Measurements from ENCODE around the gene UBE2E3. TPM values are rescaled to one million over a fixed set of nuclear protein-coding genes. Genes with fewer than 3 reads are reported as not detected.

UBE2E3 gene
- total and polyA plus RNA-seq, 2 experiments from 2014 or later = 151 to 211 TPM

DNA sequence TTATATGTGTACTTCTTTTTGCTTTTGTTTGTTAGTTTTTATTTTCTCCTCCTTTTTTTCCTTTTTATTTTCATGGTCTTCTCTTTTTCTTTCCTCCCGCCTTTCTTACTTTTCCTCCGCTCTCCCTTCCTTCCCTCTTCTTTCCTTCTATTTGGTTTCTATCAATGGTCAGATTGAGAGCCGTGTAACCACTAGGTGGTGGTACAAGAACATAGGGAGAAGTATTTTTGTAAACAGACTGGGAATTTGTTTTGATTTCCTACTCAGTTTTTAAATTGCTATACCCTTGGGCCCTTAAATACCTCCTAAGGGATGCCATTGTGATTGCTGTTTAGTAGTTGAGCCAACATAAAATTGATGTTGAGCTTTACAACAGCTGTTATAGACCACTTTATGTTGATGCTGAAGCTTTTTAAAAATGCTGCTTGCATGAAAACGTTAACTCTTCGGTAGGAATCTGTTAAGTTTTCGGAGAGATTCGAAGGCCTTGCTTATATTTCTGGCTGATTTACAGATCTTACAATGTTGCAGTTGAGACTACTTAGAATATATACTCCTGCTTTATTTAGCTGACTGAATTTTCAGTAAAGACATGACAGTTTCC is 124.2 kb downstream of the UBE2E3 start:
- Histone ChIP-seq H3K36me3 (replicated peaks; ENCODE audit: insufficient read depth, low read depth) (no peaks in the 10 kb centered on the region), H3K4me3 (no peak overlapping the region), H4K20me1 (ENCODE audit: insufficient read depth, poor library complexity, severe bottlenecking) (no peaks in the 10 kb centered on the region), H3K27me3 (no peaks in the 10 kb centered on the region), H3K9me2 (replicated peaks; ENCODE audit: insufficient read depth) (no peaks in the 10 kb centered on the region), H3K9me3 (ENCODE audit: low read depth) (no peaks in the 10 kb centered on the region), H3K4me2 (no peak overlapping the region), H3K79me2 (no peaks in the 10 kb centered on the region), H2AFZ (no peak overlapping the region), H3K27ac (no peak overlapping the region), H3K4me1 (ENCODE audit: insufficient read depth) (no peaks in the 10 kb centered on the region)
- no peak for TF ChIP-seq EZH2 (IDR thresholded peaks at IDR 0.05; ENCODE audit: borderline replicate concordance)
- no peak for TF ChIP-seq EZH2phosphoT487 (IDR thresholded peaks at IDR 0.05; ENCODE audit: low read depth, severe bottlenecking, unreplicated experiment)
- TF ChIP-seq, protein P1, sequence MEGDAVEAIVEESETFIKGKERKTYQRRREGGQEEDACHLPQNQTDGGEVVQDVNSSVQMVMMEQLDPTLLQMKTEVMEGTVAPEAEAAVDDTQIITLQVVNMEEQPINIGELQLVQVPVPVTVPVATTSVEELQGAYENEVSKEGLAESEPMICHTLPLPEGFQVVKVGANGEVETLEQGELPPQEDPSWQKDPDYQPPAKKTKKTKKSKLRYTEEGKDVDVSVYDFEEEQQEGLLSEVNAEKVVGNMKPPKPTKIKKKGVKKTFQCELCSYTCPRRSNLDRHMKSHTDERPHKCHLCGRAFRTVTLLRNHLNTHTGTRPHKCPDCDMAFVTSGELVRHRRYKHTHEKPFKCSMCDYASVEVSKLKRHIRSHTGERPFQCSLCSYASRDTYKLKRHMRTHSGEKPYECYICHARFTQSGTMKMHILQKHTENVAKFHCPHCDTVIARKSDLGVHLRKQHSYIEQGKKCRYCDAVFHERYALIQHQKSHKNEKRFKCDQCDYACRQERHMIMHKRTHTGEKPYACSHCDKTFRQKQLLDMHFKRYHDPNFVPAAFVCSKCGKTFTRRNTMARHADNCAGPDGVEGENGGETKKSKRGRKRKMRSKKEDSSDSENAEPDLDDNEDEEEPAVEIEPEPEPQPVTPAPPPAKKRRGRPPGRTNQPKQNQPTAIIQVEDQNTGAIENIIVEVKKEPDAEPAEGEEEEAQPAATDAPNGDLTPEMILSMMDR (IDR thresholded peaks at IDR 0.05; ENCODE audit: poor library complexity) = peak; percentile 91
- WGBS (ENCODE audit: low lambda C conversion rate, missing lambda C conversion rate) = 33% methylated on average over 7 of the region's 7 CpGs
- peak; percentile 65 for DNase-seq (ENCODE audit: low spot score)

DNA sequence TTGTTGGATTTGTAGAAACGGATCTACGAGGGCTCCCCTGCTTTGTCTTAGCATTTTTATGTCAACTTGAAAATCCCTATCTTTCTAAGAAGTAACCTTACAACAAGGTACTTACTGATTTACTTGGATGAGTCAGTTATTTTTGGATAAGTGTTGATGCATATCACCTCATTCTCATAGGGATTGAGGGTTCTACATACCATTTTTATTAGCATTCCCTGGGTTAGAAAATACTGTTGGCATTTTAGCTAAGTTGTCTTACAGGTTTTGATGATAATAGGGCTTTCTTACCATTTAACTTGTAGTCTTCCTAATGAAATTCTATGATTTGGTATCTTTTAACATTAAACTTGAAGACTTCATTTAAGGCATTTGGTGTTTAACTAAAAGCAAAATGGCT is 125.2 kb downstream of the UBE2E3 start:
- Histone ChIP-seq H3K27me3 (no peaks in the 10 kb centered on the region), H3K4me2 (no peak overlapping the region), H3K9me3 (ENCODE audit: low read depth) (no peaks in the 10 kb centered on the region), H3K27ac (no peak overlapping the region), H3K9me2 (replicated peaks; ENCODE audit: insufficient read depth) (no peaks in the 10 kb centered on the region), H3K4me1 (ENCODE audit: insufficient read depth) (no peaks in the 10 kb centered on the region), H2AFZ (no peak overlapping the region), H4K20me1 (ENCODE audit: insufficient read depth, poor library complexity, severe bottlenecking) (no peaks in the 10 kb centered on the region), H3K36me3 (replicated peaks; ENCODE audit: insufficient read depth, low read depth) (no peaks in the 10 kb centered on the region), H3K79me2 (no peaks in the 10 kb centered on the region), H3K4me3 (no peak overlapping the region)
- TF ChIP-seq EZH2 (IDR thresholded peaks at IDR 0.05; ENCODE audit: borderline replicate concordance) = no peak
- TF ChIP-seq, protein P1 (IDR thresholded peaks at IDR 0.05; ENCODE audit: poor library complexity) = no peak
- TF ChIP-seq EZH2phosphoT487 (IDR thresholded peaks at IDR 0.05; ENCODE audit: low read depth, severe bottlenecking, unreplicated experiment) = no peak
- WGBS (ENCODE audit: low lambda C conversion rate, missing lambda C conversion rate) = 69% methylated on average over 2 of the region's 2 CpGs
- DNase-seq (ENCODE audit: low spot score) = no peak

DNA sequence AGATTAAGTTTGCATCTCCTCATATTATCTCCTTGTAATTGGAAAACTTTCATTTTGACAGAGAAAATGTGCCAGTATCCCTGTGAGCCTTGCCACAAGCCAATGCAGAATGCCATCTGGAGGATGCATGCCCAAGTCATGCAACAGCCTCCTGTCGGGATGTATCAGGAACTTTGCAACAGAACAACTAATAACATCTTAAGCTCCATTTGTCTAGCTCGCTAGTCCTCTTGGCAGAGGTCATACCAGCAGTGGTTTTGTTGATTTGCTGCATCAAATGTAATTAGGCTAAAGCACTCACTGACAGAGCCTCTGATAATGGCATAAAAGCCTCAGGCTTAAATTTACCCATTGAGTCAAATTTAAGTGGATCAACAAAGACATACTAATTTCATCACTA is 125.8 kb downstream of the UBE2E3 start:
- TF ChIP-seq EZH2phosphoT487 (IDR thresholded peaks at IDR 0.05; ENCODE audit: low read depth, severe bottlenecking, unreplicated experiment) (no peak), EZH2 (IDR thresholded peaks at IDR 0.05; ENCODE audit: borderline replicate concordance) (no peak)
- TF ChIP-seq, protein P1 (IDR thresholded peaks at IDR 0.05; ENCODE audit: poor library complexity) = no peak
- Histone ChIP-seq H2AFZ (no peak overlapping the region), H3K27ac (no peak overlapping the region), H4K20me1 (ENCODE audit: insufficient read depth, poor library complexity, severe bottlenecking) (no peaks in the 10 kb centered on the region), H3K4me3 (no peak overlapping the region), H3K9me3 (ENCODE audit: low read depth) (no peaks in the 10 kb centered on the region), H3K79me2 (no peaks in the 10 kb centered on the region), H3K4me2 (no peak overlapping the region), H3K9me2 (replicated peaks; ENCODE audit: insufficient read depth) (no peaks in the 10 kb centered on the region), H3K4me1 (ENCODE audit: insufficient read depth) (no peaks in the 10 kb centered on the region), H3K36me3 (replicated peaks; ENCODE audit: insufficient read depth, low read depth) (no peaks in the 10 kb centered on the region), H3K27me3 (no peaks in the 10 kb centered on the region)
- no peak for DNase-seq (ENCODE audit: low spot score)
- 55% methylated on average over 2 of the region's 2 CpGs for WGBS (ENCODE audit: low lambda C conversion rate, missing lambda C conversion rate)

Measured in hepatocyte (in vitro differentiated cells).